LNCaP clone FGC (cell line): Measurements from ENCODE around the gene PRR16.
"Not testable (repeated sequence)": the region's sequence is repeated elsewhere in the genome, so short reads cannot be mapped to it uniquely, and the experiment has no call there.

Experiments
- DNase-seq: peaks from one replicate; pipeline ENCODE4 v3.0.0-alpha.2; 2011; ENCODE audit warnings: low read depth
- H3K4me3 ChIP-seq: 2 replicates; pipeline ENCODE4 v1.5.1; 2011; ENCODE audit warnings: mild to moderate bottlenecking, low read depth, low read length, control low read depth
- TF ChIP-seq, protein P1 (sequence below): IDR thresholded peaks from 2 replicates; pipeline ENCODE4 v1.5.1; 2012; ENCODE audit warnings: mild to moderate bottlenecking; ENCODE audit not compliant: control insufficient read depth, insufficient read depth; ENCODE audit errors: extremely low read depth

PRR16 gene

DNA sequence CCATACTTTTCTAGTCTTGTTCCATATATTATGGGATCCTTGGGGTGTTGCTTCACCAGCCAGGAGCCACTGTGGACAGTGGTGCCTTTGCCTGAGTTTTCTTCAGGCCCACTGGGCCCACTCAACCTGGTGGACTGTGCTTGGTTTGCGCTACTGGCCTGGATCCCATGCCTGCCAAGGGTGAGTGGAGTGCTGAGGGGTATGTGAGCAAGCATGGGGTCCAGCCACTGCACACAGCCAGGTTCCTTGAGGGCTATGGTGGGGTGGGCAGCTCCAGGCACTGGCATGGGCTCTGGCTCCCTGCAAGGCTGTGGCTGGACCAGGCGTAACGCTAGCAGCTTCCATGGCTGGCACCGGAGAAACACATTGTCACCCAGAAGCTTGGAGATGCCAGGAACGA is 13.2 kb upstream of the PRR16 start:
- DNase-seq = no peak
- TF ChIP-seq, protein P1, sequence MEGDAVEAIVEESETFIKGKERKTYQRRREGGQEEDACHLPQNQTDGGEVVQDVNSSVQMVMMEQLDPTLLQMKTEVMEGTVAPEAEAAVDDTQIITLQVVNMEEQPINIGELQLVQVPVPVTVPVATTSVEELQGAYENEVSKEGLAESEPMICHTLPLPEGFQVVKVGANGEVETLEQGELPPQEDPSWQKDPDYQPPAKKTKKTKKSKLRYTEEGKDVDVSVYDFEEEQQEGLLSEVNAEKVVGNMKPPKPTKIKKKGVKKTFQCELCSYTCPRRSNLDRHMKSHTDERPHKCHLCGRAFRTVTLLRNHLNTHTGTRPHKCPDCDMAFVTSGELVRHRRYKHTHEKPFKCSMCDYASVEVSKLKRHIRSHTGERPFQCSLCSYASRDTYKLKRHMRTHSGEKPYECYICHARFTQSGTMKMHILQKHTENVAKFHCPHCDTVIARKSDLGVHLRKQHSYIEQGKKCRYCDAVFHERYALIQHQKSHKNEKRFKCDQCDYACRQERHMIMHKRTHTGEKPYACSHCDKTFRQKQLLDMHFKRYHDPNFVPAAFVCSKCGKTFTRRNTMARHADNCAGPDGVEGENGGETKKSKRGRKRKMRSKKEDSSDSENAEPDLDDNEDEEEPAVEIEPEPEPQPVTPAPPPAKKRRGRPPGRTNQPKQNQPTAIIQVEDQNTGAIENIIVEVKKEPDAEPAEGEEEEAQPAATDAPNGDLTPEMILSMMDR = no peak
- no peak overlapping the region for H3K4me3 ChIP-seq

DNA sequence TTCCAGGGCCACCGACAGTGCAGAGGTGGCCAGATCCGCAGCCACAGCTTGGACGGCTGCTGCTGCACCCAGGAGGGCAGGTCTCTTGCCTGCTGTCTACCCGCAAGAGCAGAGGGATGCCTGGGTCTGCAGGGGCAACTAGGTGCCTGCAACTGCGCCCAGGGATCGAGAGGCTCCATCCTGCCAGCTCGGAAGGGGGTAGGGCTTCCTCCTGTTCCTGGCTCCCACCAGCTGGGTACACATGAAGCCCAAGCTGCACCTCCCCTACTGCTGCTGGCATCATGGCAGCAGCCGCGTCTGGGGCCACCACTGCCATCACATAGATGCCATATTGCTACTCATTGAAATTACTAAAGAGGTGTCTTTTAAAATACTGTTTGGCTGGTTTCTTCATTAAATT is 12.7 kb upstream of the PRR16 start:
- TF ChIP-seq, protein P1 = no peak
- DNase-seq = no peak
- H3K4me3 ChIP-seq = no peak overlapping the region

DNA sequence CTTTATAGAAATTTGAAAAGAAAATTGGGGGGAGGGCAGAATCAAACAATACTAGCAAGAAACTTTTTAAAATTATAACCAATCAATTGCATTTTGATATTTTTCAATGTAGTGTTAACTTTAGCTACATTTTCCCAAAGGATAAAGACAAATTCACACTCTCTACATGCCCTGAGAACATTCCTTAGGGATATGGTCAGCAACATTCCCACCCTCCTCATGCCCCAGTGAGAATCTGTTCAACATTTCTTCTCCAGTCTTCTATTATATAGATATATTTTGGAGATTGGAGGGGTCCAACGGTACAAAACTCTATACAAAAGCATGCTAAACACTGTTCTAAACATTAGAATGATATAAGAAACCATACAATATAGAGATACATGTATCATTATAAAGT is 11.6 kb upstream of the PRR16 start:
- no peak for DNase-seq
- TF ChIP-seq, protein P1 = no peak
- H3K4me3 ChIP-seq = no peak overlapping the region

DNA sequence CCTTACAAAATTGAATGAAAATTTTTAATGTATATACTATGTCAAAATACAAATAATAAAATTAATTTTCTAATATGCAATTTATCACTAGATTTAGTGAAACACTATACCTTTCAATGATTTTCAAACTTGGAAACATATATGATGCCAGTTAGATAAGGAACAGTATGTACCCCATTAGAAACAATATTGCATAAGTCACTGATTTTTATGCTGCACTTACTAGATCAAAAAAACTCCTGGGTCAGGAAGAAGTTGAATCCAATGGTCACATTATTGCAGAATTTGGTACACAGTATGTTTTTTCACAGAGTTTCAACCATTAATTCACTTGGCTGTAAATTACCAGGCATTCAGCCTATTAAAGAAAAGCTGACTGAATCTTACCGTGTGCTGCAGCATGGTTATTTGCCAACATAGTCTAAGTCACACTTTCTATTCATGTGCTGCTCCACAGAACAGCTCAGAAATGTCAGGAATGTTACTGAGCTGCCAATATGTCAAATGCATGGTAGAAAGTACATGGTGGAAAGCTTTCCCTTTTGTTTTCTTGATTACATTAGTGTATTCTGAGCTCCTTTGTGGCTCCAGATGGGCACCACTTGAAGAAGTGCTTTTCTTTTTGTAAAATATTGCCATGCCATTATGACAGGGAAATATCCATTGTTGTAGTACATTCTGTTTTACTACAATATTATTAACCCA is 9.9 kb upstream of the PRR16 start:
- no peak overlapping the region for H3K4me3 ChIP-seq
- TF ChIP-seq, protein P1 = no peak
- no peak for DNase-seq

DNA sequence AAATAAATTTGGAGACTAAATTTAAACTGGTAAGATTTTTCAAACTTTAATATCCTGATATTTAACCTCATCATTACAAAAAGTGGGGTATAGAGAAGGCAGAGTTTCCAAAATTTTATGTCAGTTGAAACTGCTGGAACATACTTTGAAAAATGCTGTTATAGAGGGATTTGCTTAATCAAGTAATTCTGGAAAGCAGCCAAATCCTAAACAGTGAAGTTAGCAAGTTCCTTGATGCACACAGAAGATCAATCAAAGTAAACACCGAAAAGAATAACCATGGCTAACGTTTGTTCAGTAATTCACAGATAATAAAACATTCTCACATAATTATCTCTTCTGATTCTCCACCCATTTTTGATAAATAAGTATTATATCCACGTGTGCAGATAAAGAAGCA is 8.1 kb upstream of the PRR16 start:
- no peak for DNase-seq
- no peak overlapping the region for H3K4me3 ChIP-seq
- TF ChIP-seq, protein P1 = no peak

DNA sequence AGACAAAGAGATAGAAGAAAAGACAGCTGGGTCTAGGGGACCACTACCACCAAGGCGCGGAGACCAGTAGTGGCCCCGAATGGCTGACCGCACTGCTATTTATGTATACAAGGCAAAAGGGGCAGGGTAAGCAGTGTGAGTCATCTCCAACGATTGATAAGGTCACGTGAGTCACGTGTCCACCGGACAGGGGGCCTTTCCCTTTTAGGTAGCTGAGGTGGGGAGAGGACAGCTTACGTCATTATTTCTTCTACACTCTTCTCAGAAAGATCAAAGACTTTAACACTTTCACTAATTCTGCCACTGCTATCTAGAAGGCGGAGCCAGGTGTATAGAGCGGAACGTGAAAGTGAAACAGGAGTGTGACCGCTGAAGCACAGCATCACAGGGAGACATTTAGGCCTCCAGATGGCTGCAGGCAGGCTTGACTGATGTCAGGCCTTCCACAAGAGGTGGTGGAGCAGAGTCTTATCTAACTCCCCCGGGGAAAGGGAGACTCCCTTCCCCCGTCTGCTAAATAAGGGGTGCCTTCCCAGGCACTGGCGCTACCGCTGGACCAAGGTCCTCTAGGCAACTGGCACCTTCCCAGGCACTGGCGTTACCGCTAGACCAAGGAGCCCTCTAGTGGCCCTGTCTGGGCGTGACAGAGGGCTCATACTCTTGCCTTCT is 6.1 kb upstream of the PRR16 start:
- H3K4me3 ChIP-seq = peak overlapping the region; percentile 39
- TF ChIP-seq, protein P1 = peak; percentile 81

DNA sequence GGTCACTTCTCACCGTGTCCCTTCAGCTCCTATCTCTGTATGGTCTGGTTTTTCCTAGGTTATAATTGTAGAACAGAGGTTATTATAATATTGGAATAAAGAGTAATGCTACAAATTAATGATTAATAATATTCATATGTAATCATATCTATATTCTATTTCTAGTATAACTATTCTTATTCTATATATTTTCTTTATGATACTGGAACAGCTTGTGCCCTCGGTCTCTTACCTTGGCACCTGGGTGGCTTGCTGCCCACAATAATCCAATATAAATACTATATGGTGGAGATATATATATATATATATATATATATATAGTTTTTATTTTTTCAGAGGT is 5.6 kb upstream of the PRR16 start:
- H3K4me3 ChIP-seq, DNase-seq: not testable (repeated sequence)

More for the DNA sequence above, 6.1 kb upstream of the PRR16 start:
- DNase-seq = peak; percentile 37
